Tibial nerve (tissue), 3 donors: ENCODE measurements around the gene IER2.
"Not testable (repeated sequence)": the region's sequence is repeated elsewhere in the genome, so short reads cannot be mapped to it uniquely, and the experiment has no call there.

Source experiments
- CTCF ChIP-seq, 5 experiments: fragments of 200-600 bp in 3 of 5; fragments of 450-650 bp in 2 of 5; sonication (generic) in 3 of 5; IDR thresholded peaks; one replicate each; pipeline ENCODE4 v1.5.1; 2016 to 2019; ENCODE audit warnings: antibody characterized with exemption in 5 of 5, mild to moderate bottlenecking in 3 of 5, moderate library complexity in 2 of 5
- POLR2A ChIP-seq, 2 donors: fragments of 450-650 bp; IDR thresholded peaks; one replicate each; pipeline ENCODE4 v1.6.1; 2017; ENCODE audit warnings: antibody characterized with exemption in 2 of 2, mild to moderate bottlenecking in 2 of 2, moderate library complexity in 2 of 2

GRCh38 chr19:13178291-13178690 lies 28.1 kb downstream of the IER2 start:
- not testable (repeated sequence) for TF ChIP-seq CTCF, POLR2A (IDR thresholded peaks at IDR 0.05)
